B cell (primary cell): ENCODE data around the gene PALLD. TPM values are rescaled to one million over a fixed set of nuclear protein-coding genes. Genes with fewer than 3 reads are reported as not detected.

ENCODE experiments used
- ATAC-seq: fragments of 200-7000 bp; cut with Tn5 transposase; one replicate; pipeline ENCODE4 v1.10.0; 2021; ENCODE audit warnings: low read depth, mild to moderate bottlenecking, moderate number of reproducible peaks, moderate library complexity
- CTCF ChIA-PET: fragments of 350-600 bp; sonication (Branson Sonifier 250); formaldehyde crosslinking; loops from one replicate; lab custom pipeline; 2021; ENCODE audit warnings: antibody characterized with exemption, inconsistent platforms; lab: Charles Lee
- POLR2A ChIA-PET: fragments of 350-600 bp; sonication (Branson Sonifier 250); formaldehyde crosslinking; loops from one replicate; lab custom pipeline; 2021; ENCODE audit warnings: antibody characterized with exemption; lab: Charles Lee
- DNase-seq: peaks from one replicate; pipeline ENCODE4 v3.0.0; 2013
- H2AFZ ChIP-seq: 2 replicates; pipeline ENCODE4 v1.6.1; 2012; ENCODE audit warnings: mild to moderate bottlenecking, low read depth, low read length; ENCODE audit not compliant: insufficient read depth, poor library complexity, severe bottlenecking
- H3K27ac ChIP-seq, 2 donors: 1 replicate in 1 of 2; 2 replicates in 1 of 2; pipeline ENCODE4 v1.5.1; 2012 to 2013; ENCODE audit warnings: low read length in 2 of 2, mild to moderate bottlenecking in 2 of 2, moderate library complexity in 1 of 2
- H3K27me3 ChIP-seq, 4 experiments: fragments of 200-600 bp in 1 of 4; sonication (generic) in 1 of 4; replicated peaks in 1 of 4; 1 replicate in 2 of 4; 2 replicates in 2 of 4; pipeline versions ENCODE4 v1.6.1 to v1.7.0; 2013 to 2016; ENCODE audit warnings: low read length in 3 of 4, mild to moderate bottlenecking in 2 of 4, mixed read lengths in 1 of 4, moderate library complexity in 1 of 4; ENCODE audit not compliant: insufficient read depth in 4 of 4, control insufficient read depth in 3 of 4; ENCODE audit errors: control extremely low read depth in 1 of 4
- H3K36me3 ChIP-seq, 2 experiments: replicated peaks in 1 of 2; 1 replicate in 1 of 2; 2 replicates in 1 of 2; pipeline versions ENCODE4 v1.6.1 to v1.7.1; 2013; ENCODE audit warnings: low read length in 1 of 2; ENCODE audit not compliant: insufficient read depth in 2 of 2, control insufficient read depth in 1 of 2; ENCODE audit errors: control extremely low read depth in 1 of 2, extremely low read depth in 1 of 2
- H3K4me1 ChIP-seq, 2 donors: fragments of 200-600 bp in 1 of 2; sonication (generic) in 1 of 2; 1 replicate in 1 of 2; 2 replicates in 1 of 2; pipeline versions ENCODE4 v1.5.1 to v1.6.1; 2013 to 2017; ENCODE audit warnings: low read length in 2 of 2; ENCODE audit not compliant: control insufficient read depth in 2 of 2, insufficient read depth in 2 of 2
- H3K4me2 ChIP-seq: replicated peaks from 2 replicates; pipeline ENCODE3; 2012; ENCODE audit warnings: mild to moderate bottlenecking, low read depth, low read length; ENCODE audit not compliant: poor library complexity, severe bottlenecking
- H3K4me3 ChIP-seq, 5 experiments: fragments of 200-600 bp in 1 of 5; sonication (generic) in 1 of 5; 1 replicate in 3 of 5; 2 replicates in 2 of 5; pipeline versions ENCODE4 v1.5.1 to v1.7.0; 2011 to 2016; ENCODE audit warnings: low read length in 4 of 5, mild to moderate bottlenecking in 4 of 5, low read depth in 2 of 5, control low read depth in 1 of 5, moderate library complexity in 1 of 5; ENCODE audit not compliant: insufficient read depth in 1 of 5; ENCODE audit errors: control extremely low read depth in 1 of 5, extremely low read depth in 1 of 5
- H3K79me2 ChIP-seq: fragments of 200-600 bp; sonication (generic); one replicate; pipeline ENCODE4 v1.6.0; 2016; ENCODE audit warnings: low read length; ENCODE audit not compliant: control insufficient read depth, insufficient read depth
- H3K9ac ChIP-seq: fragments of 200-600 bp; sonication (generic); 2 replicates; pipeline ENCODE4 v1.6.1; 2017; ENCODE audit warnings: mild to moderate bottlenecking, low read length, moderate library complexity
- H3K9me3 ChIP-seq, 3 donors: one replicate each; pipeline versions ENCODE4 v1.6.1 to v1.7.1; 2013; ENCODE audit warnings: low read length in 2 of 3; ENCODE audit not compliant: control insufficient read depth in 2 of 3, insufficient read depth in 1 of 3; ENCODE audit errors: control extremely low read depth in 1 of 3
- H4K20me1 ChIP-seq: 2 replicates; pipeline ENCODE4 v1.6.0; 2012; ENCODE audit warnings: mild to moderate bottlenecking, low read length; ENCODE audit not compliant: insufficient read depth, control insufficient read depth, poor library complexity, severe bottlenecking
- H3K27ac Mint-ChIP-seq: one replicate; pipeline ENCODE4 v1.8.0; 2021; ENCODE audit warnings: mixed read lengths
- H3K27me3 Mint-ChIP-seq: one replicate; pipeline ENCODE4 v1.8.0; 2021; ENCODE audit warnings: mixed read lengths
- H3K4me1 Mint-ChIP-seq: one replicate; pipeline ENCODE4 v1.8.0; 2021; ENCODE audit warnings: mixed read lengths
- H3K4me3 Mint-ChIP-seq: one replicate; pipeline ENCODE4 v1.8.0; 2021; ENCODE audit warnings: mixed read lengths
- H3K9me3 Mint-ChIP-seq: one replicate; pipeline ENCODE4 v1.8.0; 2022; ENCODE audit warnings: mixed read lengths; ENCODE audit not compliant: insufficient read depth
- EZH2 ChIP-seq: IDR thresholded peaks from 2 replicates; pipeline ENCODE4 v1.6.1; 2012; ENCODE audit warnings: borderline replicate concordance, low read depth, mild to moderate bottlenecking, moderate library complexity, low read length; ENCODE audit not compliant: insufficient read depth, poor library complexity, severe bottlenecking
- WGBS: methylation state at CpG from one replicate; pipeline ENCODE4 v1.1.5; 2013; ENCODE audit warnings: missing lambda C conversion rate; ENCODE audit not compliant: insufficient coverage; 5-methylcytosine and 5-hydroxymethylcytosine counted together
- intact Hi-C: fragments of 100-400 bp; cut with micrococcal nuclease; formaldehyde crosslinking; loops from one replicate; pipeline ENCODE4 v1.10.0; 2022
- polyA plus RNA-seq: library from polyadenylated mRNA; depleted of rRNA; stranded (reverse); fragments of >200 nt; gene quantifications from 2 replicates; pipeline ENCODE4 v1.2.3, GENCODE V29; 2012
- total RNA-seq, 2 donors: library from RNA; stranded (reverse); fragments of 120-200 nt in 1 of 2; gene quantifications; 1 replicate in 1 of 2; 2 replicates in 1 of 2; pipeline versions ENCODE4 v1.2.3 to v1.2.4, GENCODE V29; 2013 to 2022
- TF ChIP-seq, protein P1 (sequence below): fragments of 200-600 bp; IDR thresholded peaks from one replicate; pipeline ENCODE4 v1.8.0; 2022; ENCODE audit warnings: antibody characterized with exemption, mild to moderate bottlenecking

Gene PALLD
- total and polyA plus RNA-seq, 2 donors (not counting 1 experiment from before 2014, with no cell fraction given) = 0.63 to 0.71 TPM

DNA sequence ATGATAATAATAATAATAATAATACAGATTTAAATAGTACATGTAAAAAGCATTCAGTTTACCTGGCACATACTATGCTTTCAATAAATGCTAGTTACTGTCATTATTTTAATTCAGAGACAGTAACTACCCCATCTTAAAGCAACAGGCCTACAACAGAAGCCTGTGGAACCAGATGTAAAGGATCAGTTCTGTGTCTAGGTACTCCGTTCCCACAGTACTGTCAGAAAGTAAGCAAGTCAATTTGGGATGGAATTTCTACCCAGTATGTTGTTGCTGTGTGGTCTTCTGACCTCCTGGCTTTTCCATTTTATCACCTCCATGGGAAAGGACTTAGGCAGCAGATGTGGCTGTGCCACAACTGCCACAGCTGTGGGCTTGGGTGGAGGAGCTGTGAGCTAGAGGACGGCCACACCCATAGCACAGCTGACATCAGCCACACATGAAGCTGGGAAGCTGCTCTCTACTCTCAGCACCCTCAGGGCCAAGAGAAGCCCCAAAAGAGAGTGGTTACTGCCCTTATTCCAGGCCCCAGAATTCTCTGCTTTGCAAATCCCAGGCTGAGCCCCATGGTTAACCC is 410.4 kb downstream of the PALLD start:
- intact Hi-C loops = no loop called here

DNA sequence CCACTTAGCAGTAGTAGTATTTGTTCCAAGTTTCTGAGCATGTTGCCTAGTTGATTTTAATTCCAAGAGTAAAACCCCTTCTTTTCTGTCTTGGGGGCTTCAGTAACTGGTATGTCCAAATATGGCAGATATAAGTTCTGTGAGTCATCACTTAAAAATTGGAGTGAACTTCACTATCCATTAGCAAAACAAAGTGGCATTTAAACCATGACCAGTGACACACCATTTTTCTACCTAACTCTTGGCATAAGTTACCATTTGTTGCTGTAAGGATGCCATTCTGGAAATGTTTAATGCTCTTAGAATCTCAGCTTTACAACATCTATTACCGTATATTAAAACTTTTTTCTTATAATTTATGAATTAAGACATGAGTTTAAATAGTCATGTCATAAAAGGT is 411.2 kb downstream of the PALLD start:
- no peaks in the 10 kb centered on the region for H3K9me3 Mint-ChIP-seq
- no peaks in the 10 kb centered on the region for H3K4me1 Mint-ChIP-seq
- H3K27ac ChIP-seq = no peak overlapping the region
- intact Hi-C loops = no loop called here
- H3K4me2 ChIP-seq = no peak overlapping the region
- ATAC-seq (no peak), DNase-seq (no peak)
- no peak overlapping the region for H3K9ac ChIP-seq
- no peak for TF ChIP-seq EZH2
- TF ChIP-seq, protein P1, sequence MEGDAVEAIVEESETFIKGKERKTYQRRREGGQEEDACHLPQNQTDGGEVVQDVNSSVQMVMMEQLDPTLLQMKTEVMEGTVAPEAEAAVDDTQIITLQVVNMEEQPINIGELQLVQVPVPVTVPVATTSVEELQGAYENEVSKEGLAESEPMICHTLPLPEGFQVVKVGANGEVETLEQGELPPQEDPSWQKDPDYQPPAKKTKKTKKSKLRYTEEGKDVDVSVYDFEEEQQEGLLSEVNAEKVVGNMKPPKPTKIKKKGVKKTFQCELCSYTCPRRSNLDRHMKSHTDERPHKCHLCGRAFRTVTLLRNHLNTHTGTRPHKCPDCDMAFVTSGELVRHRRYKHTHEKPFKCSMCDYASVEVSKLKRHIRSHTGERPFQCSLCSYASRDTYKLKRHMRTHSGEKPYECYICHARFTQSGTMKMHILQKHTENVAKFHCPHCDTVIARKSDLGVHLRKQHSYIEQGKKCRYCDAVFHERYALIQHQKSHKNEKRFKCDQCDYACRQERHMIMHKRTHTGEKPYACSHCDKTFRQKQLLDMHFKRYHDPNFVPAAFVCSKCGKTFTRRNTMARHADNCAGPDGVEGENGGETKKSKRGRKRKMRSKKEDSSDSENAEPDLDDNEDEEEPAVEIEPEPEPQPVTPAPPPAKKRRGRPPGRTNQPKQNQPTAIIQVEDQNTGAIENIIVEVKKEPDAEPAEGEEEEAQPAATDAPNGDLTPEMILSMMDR = no peak
- no peaks in the 10 kb centered on the region for H3K9me3 ChIP-seq
- H3K36me3 ChIP-seq = no peaks in the 10 kb centered on the region
- H3K27ac Mint-ChIP-seq = no peak overlapping the region
- H3K79me2 ChIP-seq = no peaks in the 10 kb centered on the region
- ChIA-PET CTCF (interaction anchor here (1.6 to 2.1 kb wide), 2 partner anchors 13 to 16 kb away, joined by 7 to 9 read pairs; no protein-coding TSS in a partner anchor), POLR2A (no interaction called here)
- H3K4me3 Mint-ChIP-seq = no peak overlapping the region
- no peaks in the 10 kb centered on the region for H3K27me3 ChIP-seq
- no peaks in the 10 kb centered on the region for H3K4me1 ChIP-seq
- no peaks in the 10 kb centered on the region for H3K27me3 Mint-ChIP-seq
- no peak overlapping the region for H2AFZ ChIP-seq
- H3K4me3 ChIP-seq = no peak overlapping the region
- WGBS = no CpG with 5 or more reads among the region's 1 CpG
- no peaks in the 10 kb centered on the region for H4K20me1 ChIP-seq

More for the DNA sequence above, 410.4 kb downstream of the PALLD start:
- H3K9me3 ChIP-seq = no peaks in the 10 kb centered on the region
- H3K27ac Mint-ChIP-seq = no peak overlapping the region
- no peaks in the 10 kb centered on the region for H4K20me1 ChIP-seq
- no peak overlapping the region for H3K9ac ChIP-seq
- no CpG with 5 or more reads among the region's 2 CpGs for WGBS
- DNase-seq = no peak
- no peak overlapping the region for H3K4me3 Mint-ChIP-seq
- no peaks in the 10 kb centered on the region for H3K79me2 ChIP-seq
- ChIA-PET CTCF (no interaction called here), POLR2A (no interaction called here)
- no peaks in the 10 kb centered on the region for H3K36me3 ChIP-seq
- no peak for ATAC-seq
- H3K4me1 ChIP-seq = no peaks in the 10 kb centered on the region
- no peaks in the 10 kb centered on the region for H3K27me3 Mint-ChIP-seq
- no peaks in the 10 kb centered on the region for H3K4me1 Mint-ChIP-seq
- H2AFZ ChIP-seq = no peak overlapping the region
- no peak overlapping the region for H3K27ac ChIP-seq
- no peak overlapping the region for H3K4me3 ChIP-seq
- TF ChIP-seq EZH2 = no peak
- TF ChIP-seq, protein P1 = no peak
- H3K9me3 Mint-ChIP-seq = no peaks in the 10 kb centered on the region
- H3K4me2 ChIP-seq = no peak overlapping the region
- H3K27me3 ChIP-seq = no peaks in the 10 kb centered on the region
